Measurements from ENCODE around the gene ZMYND15. TPM values are rescaled to one million over a fixed set of nuclear protein-coding genes. Genes with fewer than 3 reads are reported as not detected.

The ZMYND15 gene
- total RNA-seq, 1 experiment from 2014 or later, result 0.42 TPM

DNA sequence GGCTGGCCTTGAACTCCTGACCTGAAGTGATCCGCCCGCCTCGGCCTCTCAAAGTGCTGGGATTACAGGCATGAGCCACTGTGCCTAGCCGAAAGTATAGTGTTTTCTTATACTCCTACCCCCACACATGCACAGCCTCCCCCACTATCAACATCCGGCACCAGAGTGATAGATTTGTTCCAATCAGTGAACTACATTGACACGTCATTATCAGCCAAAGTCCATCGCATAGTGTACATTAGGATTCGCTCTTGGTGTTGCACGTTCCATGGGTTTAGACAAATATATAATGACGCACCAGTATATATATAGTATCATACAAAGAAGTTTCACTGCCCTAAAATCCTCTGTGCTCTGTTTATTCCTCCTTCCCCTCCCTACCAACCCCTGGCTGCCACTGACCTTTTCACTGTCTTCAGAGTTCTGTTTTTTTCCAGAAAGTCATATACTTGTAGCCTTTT lies 20.2 kb downstream of the ZMYND15 start:
- Mint-ChIP-seq H3K9me3 (no peaks in the 10 kb centered on the region), H3K4me3 (no peak overlapping the region), H3K27me3 (ENCODE audit: low read depth) (peaks cover 11% of the 10 kb centered on the region), H3K27ac (no peak overlapping the region; a peak in 1 of 7 replicates), H3K4me1 (no peaks in the 10 kb centered on the region), H3K36me3 (ENCODE audit: insufficient read depth in 1 of 3, low read depth in 3 of 3) (no peaks in the 10 kb centered on the region)
- Histone ChIP-seq H3K23ac (ENCODE audit: insufficient read length, low read depth, low read length) (no peak overlapping the region), H3K79me2 (ENCODE audit: insufficient read depth, low read length) (no peaks in the 10 kb centered on the region), H3K27me3 (ENCODE audit: insufficient read depth, low read length) (no peaks in the 10 kb centered on the region), H3K18ac (ENCODE audit: insufficient read length, low read depth, low read length) (no peak overlapping the region), H4K8ac (replicated peaks; ENCODE audit: insufficient read length, low read depth, low read length) (no peak overlapping the region), H2BK20ac (ENCODE audit: low read depth, low read length, poor library complexity, severe bottlenecking) (no peak overlapping the region), H2BK15ac (ENCODE audit: low read depth, low read length) (no peak overlapping the region), H4K91ac (ENCODE audit: insufficient read length, low read depth, low read length) (no peak overlapping the region), H3K27ac (ENCODE audit: insufficient read length, low read depth, low read length) (no peak overlapping the region), H3K79me1 (ENCODE audit: insufficient read depth, low read depth, low read length, poor library complexity, severe bottlenecking) (no peaks in the 10 kb centered on the region), H3K56ac (ENCODE audit: insufficient read length, low read depth, low read length) (no peak overlapping the region), H2BK120ac (ENCODE audit: low read depth, low read length, poor library complexity, severe bottlenecking) (no peak overlapping the region), H3K14ac (ENCODE audit: insufficient read depth, low read length) (no peak overlapping the region), H2BK12ac (ENCODE audit: insufficient read length, low read depth, low read length) (no peak overlapping the region), H3K4me2 (ENCODE audit: insufficient read depth, insufficient read length, low read length) (no peak overlapping the region), H4K5ac (ENCODE audit: insufficient read length, low read depth, low read length) (no peak overlapping the region), H3T11ph (ENCODE audit: low read length) (no peak overlapping the region), H2BK5ac (ENCODE audit: insufficient read length, low read length) (no peak overlapping the region), H3K9ac (ENCODE audit: extremely low read depth, insufficient read length, low read length) (no peak overlapping the region), H2AK5ac (ENCODE audit: insufficient read length, low read length) (no peak overlapping the region), H3K4ac (ENCODE audit: low read depth, low read length) (no peak overlapping the region), H2AFZ (ENCODE audit: low read length) (no peak overlapping the region), H3K9me3 (ENCODE audit: control insufficient read depth, low read depth, low read length) (no peaks in the 10 kb centered on the region), H4K20me1 (ENCODE audit: control insufficient read depth, insufficient read depth, insufficient read length) (no peaks in the 10 kb centered on the region), H3K4me1 (ENCODE audit: insufficient read depth, low read length) (no peaks in the 10 kb centered on the region), H3K23me2 (ENCODE audit: insufficient read length, low read depth, low read length, poor library complexity, severe bottlenecking) (no peaks in the 10 kb centered on the region)
- DNase-seq, result no peak
- no CpG with 5 or more reads among the region's 10 CpGs for WGBS (ENCODE audit: extremely low coverage, insufficient read length, low lambda C conversion rate)
- TF ChIP-seq, protein P1, sequence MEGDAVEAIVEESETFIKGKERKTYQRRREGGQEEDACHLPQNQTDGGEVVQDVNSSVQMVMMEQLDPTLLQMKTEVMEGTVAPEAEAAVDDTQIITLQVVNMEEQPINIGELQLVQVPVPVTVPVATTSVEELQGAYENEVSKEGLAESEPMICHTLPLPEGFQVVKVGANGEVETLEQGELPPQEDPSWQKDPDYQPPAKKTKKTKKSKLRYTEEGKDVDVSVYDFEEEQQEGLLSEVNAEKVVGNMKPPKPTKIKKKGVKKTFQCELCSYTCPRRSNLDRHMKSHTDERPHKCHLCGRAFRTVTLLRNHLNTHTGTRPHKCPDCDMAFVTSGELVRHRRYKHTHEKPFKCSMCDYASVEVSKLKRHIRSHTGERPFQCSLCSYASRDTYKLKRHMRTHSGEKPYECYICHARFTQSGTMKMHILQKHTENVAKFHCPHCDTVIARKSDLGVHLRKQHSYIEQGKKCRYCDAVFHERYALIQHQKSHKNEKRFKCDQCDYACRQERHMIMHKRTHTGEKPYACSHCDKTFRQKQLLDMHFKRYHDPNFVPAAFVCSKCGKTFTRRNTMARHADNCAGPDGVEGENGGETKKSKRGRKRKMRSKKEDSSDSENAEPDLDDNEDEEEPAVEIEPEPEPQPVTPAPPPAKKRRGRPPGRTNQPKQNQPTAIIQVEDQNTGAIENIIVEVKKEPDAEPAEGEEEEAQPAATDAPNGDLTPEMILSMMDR (conservative IDR thresholded peaks at IDR 0.05), result no peak
